ENCODE measurements around the gene CDK12.
"Not testable (repeated sequence)": the region's sequence is repeated elsewhere in the genome, so short reads cannot be mapped to it uniquely, and the experiment has no call there.

CDK12 gene

DNA sequence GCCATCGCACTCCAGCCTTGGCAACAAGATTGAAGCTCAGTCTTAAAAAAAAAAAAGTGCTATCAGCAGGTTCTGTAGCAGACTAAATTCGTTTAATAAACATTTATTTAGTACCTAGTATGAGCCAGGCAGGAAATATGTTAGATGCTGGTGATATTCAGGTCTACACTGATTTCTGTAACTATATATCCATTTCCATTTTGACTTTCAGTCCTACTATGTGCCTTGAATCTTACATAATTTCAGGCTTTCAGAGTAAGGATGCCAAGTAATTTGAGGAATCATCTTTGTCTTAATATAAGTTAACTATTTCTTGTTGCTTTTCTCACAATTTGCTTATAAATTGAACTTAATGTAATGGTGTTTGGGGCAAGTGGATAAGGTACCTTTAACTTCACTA, 46.2 kb downstream of the CDK12 start:
- DNase-seq (ENCODE audit: low spot score): no peak

DNA sequence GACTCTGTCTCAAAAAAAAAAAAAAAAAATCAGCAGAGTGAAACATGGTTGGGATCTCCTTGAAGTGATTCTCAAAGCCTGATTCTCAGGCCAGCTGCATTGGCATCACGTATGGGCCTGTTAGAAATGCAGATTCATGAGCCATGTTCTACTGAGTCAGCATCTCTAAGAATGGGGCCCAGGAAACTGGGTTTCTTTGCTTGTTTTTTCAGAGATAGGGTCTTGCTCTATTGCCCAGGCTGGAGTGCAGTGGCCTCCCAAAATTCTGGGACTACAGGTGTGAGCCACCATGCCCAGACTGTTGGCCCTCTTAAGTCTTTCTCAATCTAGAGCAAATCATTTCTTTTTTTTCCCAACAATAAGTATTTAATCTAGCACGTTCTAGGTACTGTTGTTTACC, 47.7 kb downstream of the CDK12 start:
- no peak for DNase-seq (ENCODE audit: low spot score)

DNA sequence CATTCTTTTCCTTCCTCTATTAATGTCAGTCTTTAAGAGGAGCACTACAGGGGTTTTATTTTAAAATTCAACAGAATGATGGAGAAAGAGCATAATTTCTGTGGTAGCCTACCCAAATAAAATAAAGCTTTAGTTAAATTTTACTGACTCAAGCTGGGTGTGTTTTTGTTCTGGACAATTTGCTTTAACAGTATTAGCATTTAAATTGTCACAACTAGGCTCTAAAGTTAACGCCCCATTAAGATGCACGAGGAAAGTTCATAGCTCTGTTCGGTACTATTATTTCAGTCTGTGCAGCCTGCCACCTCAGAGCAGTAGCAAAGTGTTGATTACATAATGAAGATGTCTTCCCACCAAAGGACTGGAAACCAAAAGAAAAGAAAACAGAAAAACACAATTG, 52.0 kb downstream of the CDK12 start:
- DNase-seq (ENCODE audit: low spot score): no peak

DNA sequence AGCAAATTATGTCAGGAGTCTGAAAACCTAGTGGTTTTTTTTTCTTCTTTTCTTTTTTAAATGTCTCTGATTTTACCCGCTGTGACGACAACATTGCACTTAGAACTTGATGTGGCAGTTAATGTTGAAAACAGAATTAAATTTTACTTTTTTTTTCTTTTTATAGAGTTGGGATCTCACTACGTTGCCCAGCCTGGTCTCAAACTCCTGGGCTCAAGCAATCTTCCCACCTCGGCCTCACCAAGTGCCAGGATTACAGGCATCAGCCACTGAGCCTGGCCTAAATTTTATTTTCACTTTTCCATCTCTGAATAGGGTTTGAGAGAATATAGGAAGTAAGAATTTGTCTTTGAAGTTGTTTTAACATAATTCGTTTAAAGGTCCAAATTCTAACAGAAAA, 52.6 kb downstream of the CDK12 start:
- no peak for DNase-seq (ENCODE audit: low spot score)

DNA sequence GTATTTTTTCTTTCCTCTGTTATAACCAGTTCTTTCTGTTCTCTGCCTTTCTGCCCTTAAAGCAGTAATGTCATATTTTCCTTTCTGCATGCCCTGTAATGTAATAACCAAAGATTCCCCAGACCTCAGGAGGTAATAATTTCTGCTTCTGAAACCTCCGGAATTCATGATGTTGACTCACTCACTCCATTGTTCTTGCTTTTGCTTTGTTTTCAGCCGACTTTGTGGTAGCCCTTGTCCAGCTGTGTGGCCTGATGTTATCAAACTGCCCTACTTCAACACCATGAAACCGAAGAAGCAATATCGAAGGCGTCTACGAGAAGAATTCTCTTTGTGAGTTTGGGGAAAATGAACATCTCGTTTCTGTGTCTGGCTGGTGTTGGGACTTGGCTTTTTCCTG, 55.9 kb downstream of the CDK12 start:
- DNase-seq (ENCODE audit: low spot score): no peak

DNA sequence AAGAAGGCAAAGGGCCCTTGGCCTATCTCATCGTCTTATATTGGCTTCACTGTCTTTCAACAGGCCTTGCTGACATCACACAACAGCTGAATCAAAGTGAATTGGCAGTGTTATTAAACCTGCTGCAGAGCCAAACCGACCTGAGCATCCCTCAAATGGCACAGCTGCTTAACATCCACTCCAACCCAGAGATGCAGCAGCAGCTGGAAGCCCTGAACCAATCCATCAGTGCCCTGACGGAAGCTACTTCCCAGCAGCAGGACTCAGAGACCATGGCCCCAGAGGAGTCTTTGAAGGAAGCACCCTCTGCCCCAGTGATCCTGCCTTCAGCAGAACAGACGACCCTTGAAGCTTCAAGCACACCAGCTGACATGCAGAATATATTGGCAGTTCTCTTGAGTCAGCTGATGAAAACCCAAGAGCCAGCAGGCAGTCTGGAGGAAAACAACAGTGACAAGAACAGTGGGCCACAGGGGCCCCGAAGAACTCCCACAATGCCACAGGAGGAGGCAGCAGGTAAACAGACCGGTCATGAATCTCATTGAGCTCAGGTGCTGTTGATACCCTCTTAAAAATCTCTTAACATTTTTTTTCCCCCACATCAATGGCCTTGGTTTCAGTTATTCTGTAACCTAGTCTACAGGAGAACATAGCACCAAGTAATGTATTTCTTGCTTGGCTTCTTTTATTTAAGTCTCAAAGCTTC, 64.7 kb downstream of the CDK12 start:
- DNase-seq (ENCODE audit: low spot score): no peak

DNA sequence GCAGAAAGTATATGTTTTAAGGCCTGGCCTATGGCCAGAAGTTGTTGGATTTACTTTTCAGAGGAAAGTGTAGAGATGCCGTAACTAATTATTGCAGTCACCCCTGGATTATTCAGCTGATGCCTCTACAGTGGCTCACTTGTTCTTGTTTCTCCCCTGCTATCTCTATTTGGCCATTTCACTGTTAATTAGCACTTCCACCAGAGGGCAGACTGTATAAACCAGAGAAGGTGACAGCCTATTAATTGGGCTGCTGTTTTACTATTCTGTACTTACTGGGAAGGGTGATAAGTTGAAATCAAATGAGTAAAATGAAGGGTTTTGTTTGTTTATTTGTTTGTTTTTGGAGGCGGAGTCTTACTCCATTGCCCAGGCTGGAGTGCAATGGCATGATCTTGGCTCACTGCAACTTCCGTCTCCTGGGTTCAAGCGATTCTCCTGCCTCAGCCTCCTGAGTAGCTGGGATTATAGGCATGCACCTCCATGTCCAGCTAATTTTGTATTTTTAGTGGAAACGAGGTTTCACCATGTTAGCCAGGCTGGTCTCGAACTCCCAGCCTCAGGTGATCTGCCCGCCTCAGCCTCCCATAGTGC, 66.0 kb downstream of the CDK12 start:
- no peak for DNase-seq (ENCODE audit: low spot score)

DNA sequence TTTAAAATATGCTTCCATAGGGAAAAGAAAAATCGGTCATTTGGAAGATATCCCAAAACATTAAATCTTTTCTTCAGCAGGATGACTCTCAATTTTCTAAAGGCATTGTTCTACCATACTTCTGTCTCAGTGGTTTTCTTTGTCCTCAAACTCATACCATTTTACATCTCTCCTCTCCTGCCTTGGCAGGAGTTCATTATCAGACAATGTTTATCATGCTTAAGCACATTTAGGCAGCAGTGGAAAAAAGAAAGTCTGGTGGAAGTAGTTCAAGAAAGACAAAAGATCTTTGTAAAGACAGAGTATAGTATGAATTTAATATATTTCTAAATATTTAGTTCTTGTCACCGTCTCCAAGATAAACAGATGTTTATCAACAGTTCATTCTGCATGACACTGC, 68.2 kb downstream of the CDK12 start:
- DNase-seq (ENCODE audit: low spot score): no peak

DNA sequence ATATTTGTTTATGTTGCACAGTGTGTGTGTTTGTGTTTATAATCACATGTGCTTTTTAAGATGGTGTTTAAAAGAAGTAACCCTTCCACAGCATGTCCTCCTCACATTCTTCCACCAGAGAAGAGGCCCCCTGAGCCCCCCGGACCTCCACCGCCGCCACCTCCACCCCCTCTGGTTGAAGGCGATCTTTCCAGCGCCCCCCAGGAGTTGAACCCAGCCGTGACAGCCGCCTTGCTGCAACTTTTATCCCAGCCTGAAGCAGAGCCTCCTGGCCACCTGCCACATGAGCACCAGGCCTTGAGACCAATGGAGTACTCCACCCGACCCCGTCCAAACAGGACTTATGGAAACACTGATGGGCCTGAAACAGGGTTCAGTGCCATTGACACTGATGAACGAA, 69.2 kb downstream of the CDK12 start:
- DNase-seq (ENCODE audit: low spot score): no peak

DNA sequence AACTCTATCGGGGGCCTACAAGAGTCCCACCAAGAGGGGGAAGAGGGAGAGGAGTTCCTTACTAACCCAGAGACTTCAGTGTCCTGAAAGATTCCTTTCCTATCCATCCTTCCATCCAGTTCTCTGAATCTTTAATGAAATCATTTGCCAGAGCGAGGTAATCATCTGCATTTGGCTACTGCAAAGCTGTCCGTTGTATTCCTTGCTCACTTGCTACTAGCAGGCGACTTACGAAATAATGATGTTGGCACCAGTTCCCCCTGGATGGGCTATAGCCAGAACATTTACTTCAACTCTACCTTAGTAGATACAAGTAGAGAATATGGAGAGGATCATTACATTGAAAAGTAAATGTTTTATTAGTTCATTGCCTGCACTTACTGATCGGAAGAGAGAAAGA, 70.0 kb downstream of the CDK12 start:
- no peak for DNase-seq (ENCODE audit: low spot score)

DNA sequence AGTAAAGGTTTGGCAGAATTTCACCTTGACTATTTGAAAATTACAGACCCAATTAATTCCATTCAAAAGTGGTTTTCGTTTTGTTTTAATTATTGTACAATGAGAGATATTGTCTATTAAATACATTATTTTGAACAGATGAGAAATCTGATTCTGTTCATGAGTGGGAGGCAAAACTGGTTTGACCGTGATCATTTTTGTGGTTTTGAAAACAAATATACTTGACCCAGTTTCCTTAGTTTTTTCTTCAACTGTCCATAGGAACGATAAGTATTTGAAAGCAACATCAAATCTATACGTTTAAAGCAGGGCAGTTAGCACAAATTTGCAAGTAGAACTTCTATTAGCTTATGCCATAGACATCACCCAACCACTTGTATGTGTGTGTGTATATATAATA, 72.6 kb downstream of the CDK12 start:
- no peak for DNase-seq (ENCODE audit: low spot score)

DNA sequence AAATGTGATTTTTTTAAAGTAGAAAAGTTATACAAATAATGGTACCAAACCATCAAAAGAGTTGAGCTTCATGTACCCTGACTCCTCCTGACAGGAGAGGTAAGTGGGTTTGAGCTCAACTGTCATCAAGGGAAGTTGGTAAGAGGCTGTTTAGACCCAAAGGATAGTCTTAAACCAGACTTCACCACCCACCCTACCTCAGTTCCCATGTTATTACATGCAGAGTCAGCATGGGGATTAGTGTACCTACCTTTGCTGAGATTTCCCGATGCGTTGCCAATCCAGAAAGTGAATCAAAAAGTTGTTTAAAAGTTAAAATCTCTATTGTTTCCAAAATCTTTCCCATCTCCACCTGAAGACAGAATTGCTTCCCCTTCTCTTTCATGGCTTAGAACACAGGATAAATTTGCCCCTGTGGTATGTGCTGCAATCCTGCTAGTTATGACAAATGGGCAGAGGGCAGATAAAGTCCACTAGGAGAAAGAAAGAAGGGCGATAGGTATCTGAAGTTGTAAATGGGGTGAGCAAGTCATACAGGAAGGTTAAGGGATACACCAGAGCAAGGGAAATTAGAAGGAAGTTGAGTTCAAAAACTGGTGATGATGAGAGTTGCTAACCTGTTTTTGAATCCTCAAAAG, 73.6 kb downstream of the CDK12 start:
- no peak for DNase-seq (ENCODE audit: low spot score)

DNA sequence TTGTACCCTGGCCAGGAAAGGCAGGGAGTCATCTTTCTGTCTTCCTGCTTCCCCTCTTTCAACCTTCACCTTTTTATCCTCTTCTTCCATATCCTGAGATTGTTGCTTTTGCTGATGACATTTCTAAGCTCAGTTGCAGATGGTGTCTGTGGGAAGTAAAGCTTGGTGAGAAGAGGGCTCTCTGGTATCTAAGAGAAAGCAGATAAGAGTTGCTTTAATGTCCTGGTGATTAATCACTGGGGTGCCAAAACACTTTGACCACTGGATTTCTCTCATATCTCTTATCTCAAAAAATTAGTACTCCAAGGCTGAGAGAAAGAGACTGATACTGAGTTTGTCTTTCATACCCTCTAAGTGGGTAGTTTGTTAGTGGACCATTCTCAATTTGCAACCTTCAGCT, 75.2 kb downstream of the CDK12 start:
- no peak for DNase-seq (ENCODE audit: low spot score)

DNA sequence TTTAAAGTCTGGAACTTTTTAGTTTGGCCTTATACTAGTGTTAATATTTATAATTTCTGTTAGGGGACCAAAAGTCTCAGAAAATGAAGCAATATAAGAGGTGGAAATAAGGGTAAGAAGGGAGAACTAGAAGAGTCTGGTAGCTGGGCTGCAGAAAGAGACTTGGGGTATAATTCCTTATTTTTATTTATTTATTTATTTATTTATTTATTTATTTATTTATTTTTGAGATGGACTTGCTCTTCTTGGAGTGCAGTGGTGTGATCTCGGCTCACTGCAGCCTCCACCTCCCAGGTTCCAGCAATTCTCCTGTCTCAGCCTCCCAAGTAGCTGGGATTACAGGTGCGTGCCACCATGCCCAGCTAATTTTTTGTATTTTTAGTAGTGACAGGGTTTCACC, 76.1 kb downstream of the CDK12 start:
- DNase-seq (ENCODE audit: low spot score): not testable (repeated sequence)

DNA sequence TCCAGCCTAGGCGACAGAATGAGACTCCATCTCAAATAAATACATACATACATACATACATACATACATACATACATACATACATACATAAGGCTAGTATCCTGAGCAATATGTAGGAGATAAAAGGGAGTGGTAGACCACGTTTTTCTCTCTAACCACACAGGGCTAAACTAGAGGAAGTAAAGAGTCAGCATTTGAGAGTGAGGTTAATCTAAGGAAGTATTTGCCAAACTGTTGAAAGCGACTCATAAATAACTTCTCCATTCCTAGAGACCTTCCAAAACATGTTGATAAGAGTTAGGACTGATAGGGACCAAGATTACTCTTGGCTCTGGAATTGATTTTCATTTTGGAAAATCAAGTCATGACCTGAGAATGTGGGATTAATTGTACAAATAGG, 77.6 kb downstream of the CDK12 start:
- DNase-seq (ENCODE audit: low spot score): no peak

DNA sequence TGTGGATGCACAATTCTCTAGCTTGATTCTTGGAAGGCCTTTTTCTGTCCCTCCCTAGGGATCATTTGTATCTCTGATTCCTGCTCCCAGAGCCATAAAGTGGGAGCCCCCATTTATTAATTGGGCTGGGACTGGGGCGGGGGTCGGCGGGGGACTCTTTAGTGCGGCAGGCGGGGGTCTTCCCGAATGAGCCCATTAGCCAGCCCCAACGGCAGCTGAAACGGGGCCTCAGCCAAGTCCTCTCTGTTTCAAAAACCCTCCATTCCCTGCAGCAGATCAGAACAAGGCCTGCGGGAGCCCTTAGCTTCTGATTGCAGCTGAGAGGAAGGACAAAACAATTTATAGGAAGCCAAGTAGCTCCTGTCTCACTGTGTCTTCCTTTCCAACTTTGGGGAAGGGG, 79.3 kb downstream of the CDK12 start:
- no peak for DNase-seq (ENCODE audit: low spot score)

DNA sequence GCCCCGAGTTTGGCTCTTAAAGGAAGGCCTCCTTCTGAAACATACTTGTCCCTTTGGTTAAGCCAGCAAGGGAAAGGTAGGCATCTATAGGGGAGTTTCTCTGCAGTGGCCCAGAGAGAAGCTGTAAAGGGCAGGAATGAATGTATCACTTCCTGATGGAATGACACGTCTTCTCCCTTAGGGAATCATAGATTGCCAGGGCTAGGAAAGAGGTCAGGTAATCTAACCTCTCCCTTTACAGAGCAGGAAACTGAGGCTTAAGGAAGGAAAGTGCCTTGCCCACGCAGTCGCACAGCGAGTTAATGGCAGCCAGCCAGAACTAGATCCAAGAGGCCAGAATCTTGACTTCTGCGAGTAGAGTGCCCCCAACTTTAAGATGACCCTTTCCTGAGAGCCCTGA, 80.4 kb downstream of the CDK12 start:
- no peak for DNase-seq (ENCODE audit: low spot score)

DNA sequence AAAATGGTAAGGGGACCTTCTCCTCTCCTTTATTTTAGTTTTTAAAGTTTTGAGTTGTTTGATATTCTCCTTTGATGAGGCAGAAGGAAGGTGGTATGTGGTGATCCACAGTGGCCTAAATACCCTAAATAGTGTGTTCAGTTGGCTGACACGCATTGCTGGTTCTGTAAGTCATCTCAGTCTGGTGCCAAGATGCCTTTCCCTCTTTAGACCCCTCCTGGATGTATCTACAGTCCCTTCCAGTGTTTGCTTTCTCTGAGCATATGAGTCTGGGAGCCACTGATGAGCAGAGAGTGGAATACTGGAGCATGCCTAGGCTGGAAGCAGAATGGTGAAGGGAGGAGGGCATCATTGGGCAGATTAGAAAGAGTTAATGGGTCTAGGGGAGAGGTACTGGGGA, 81.9 kb downstream of the CDK12 start:
- no peak for DNase-seq (ENCODE audit: low spot score)

DNA sequence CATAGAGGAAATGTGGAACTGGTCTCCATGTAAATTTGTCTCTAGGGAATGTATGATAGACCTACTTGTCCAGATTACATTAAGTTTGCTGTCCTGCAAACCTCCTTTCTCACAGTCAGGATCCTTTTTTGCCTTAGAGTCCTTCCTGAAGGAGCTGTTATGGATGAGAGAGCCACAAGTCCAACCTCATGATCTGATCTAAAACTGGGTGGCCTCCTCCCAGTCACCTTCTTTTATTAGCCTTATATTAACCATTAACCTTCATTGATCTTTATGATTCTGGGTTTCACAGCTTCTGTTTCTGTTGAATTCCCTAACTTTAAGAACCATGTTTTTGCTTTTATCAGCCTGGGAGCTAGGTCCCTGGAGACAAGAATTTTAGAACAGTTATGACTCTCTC, 82.4 kb downstream of the CDK12 start:
- no peak for DNase-seq (ENCODE audit: low spot score)

DNA sequence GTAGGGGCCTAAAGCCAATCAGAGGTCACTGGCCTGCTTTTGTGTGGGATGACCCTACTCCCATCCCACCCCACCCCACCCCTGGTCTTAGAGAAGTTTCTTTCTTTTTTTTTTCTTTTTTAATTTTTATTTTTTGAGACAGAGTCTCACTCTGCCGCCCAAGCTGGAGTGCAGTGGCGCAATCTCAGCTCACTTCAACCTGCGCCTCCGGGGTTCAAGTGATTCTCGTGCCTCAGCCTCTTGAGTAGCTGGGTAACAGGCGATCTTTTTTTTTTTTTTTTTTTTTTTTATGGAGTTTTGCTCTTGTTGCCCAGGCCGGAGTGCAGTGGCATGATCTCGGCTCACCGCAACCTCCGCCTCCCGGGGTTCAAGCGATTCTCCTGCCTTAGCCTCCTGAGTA, 83.1 kb downstream of the CDK12 start:
- DNase-seq (ENCODE audit: low spot score): not testable (repeated sequence)

DNA sequence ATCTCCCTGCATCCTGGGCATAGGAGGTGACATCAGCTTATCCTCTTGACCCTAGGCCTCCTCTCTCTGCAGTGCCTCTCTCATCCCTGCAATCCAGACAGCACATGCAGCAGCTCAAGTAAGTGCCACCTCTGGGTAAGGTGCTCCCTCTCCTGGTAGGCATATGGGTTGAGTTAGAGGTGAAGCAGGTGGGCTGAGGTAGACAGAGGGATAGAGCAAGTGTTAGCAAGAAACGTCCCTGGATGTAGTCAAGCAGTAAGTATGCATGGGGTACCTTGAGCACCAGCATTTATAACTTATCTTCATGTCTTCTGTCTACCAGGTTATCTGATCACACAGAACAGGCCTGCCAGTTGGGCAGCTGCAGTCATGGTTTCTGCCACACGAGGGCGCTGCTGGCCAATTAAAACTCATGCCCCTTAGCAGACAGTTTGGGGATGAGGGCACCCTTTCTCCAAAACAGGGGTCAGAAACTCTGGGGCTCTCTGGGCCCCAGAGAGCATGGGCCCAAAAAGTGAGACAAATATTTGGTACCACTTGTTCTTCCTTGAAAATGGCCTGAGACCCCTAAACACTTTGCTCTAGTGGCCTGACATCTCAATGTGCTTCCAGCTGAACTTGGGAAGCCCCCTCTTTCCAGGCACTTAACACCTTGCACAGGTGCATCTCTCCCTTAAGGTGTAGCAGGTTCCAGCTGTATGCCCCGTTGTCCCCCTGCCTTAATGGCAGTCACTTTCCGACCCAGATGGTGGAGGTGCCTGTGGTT, 86.6 kb downstream of the CDK12 start:
- no peak for DNase-seq (ENCODE audit: low spot score)

DNA sequence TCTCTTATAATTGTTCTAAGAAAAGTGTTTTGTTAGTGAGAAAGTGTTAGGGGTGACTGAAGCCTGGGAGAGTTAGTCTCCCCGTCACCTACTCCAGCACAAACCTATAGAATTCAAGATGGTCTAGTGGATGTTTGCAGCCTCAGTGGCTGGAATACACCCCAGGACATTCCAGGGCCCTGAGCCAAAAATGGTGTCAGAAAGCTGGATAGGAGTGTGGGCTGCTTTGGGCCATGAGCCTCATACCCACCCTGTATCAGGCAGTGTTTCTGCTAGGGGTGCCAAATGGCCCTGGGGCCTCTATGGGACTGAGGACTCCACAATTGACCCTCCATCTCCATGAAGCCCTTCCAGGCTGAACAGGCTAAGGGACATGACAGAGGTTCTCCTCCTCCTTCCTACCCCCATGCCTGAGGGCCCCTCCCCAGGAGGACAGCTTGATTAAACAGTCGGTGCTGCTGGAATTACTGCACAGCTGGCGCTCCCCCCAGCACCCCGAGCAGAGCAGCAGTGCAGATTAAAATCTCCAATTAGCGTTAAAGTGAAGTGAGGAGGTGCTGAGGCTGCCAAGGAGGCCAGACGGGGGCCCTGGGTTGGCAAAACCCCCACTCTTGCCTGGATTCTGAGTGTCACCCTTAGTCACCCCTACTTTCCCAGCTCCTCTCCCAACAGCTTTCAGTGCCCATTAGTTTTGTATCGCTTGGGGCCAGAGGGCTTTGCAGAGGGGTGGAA, 87.4 kb downstream of the CDK12 start:
- no peak for DNase-seq (ENCODE audit: low spot score)
